Right atrium auricular region (tissue), 2 donors: ENCODE data around the gene TYW1. TPM values are rescaled to one million over a fixed set of nuclear protein-coding genes. Genes with fewer than 3 reads are reported as not detected.

Experiments used
- DNase-seq: peaks from one replicate; pipeline ENCODE4 v3.0.0-alpha.2; 2019; ENCODE audit warnings: low spot score
- H3K27ac ChIP-seq, 2 donors: fragments of 200-600 bp; sonication (generic); 1 replicate in 1 of 2; 2 replicates in 1 of 2; pipeline ENCODE4 v1.5.1; 2016 to 2019
- H3K27me3 ChIP-seq, 2 donors: fragments of 200-600 bp; sonication (generic); one replicate each; pipeline versions ENCODE4 v1.5.1 to v1.6.0; 2017 to 2019
- H3K36me3 ChIP-seq: fragments of 200-600 bp; sonication (generic); one replicate; pipeline ENCODE4 v1.5.1; 2016
- H3K4me1 ChIP-seq, 2 donors: fragments of 200-600 bp; sonication (generic); one replicate each; pipeline versions ENCODE4 v1.5.1 to v1.6.0; 2017 to 2019
- H3K4me3 ChIP-seq, 2 donors: fragments of 200-600 bp; sonication (generic); 1 replicate in 1 of 2; 2 replicates in 1 of 2; pipeline ENCODE4 v1.5.1; 2017 to 2019; ENCODE audit warnings: mild to moderate bottlenecking in 1 of 2, moderate library complexity in 1 of 2
- H3K9me3 ChIP-seq, 2 donors: fragments of 200-600 bp; sonication (generic); one replicate each; pipeline ENCODE4 v1.5.1; 2019
- CTCF ChIP-seq, 2 donors: fragments of 200-600 bp; sonication (generic); IDR thresholded peaks; one replicate each; pipeline ENCODE4 v1.5.1; 2019; ENCODE audit warnings: antibody characterized with exemption in 2 of 2
- total RNA-seq, 2 donors: library from RNA; depleted of rRNA; stranded (reverse); fragments of >200 nt; gene quantifications; one replicate each; pipeline ENCODE4 v1.1.0, GENCODE V29; 2016

TYW1 gene
- total RNA-seq, 2 donors from 2014 or later, result 12.4 to 23.8 TPM

- Histone ChIP-seq H3K27me3 (no peaks in the 10 kb centered on the region), H3K4me3 (no peak overlapping the region), H3K4me1 (peaks cover 0 to 10% of the 10 kb centered on the region in 2 donors), H3K9me3 (no peaks in the 10 kb centered on the region), H3K36me3 (peaks cover 65% of the 10 kb centered on the region), H3K27ac (no peak overlapping the region)
- no peak for DNase-seq
- no peak for TF ChIP-seq CTCF (IDR thresholded peaks at IDR 0.05)
Measured at GRCh38 chr7:66953044-66953427, 43.6 kb upstream of the TYW1 start.

DNA sequence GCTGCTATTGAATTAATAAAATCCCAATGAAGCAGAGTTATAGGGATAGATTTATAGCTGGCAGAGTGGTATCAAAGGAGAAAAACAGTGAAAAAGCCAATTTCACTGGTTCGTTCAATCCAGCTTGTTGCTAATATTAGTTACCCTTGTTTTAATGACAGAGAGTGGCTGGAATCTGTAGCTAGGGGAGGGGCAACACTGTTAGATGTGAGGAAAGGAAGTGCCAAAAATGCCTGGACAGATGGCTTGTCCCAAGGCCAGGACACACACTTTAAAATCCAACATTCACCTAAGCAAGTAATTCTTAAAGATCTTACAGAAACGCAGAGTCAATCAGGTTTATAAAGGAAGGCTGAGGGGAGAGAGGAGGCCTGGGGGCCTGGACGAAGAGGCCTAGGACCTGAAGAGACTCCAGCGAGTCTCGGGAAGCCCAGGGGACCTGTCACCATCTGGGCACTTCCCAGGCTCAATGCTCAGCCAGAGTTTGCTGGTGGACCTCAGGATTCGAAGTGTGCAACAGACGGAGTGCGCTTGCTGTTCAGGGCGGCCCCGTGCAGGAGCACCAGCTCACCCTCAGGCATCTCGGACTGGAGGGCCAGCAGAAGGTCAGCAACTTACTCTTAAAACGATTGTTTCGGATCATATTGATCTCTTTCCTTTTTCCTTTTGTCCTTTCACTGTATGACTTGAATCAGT lies 38.9 kb upstream of the TYW1 start:
- no peak overlapping the region for H3K4me3 ChIP-seq
- peaks cover 0 to 11% of the 10 kb centered on the region in 2 donors for H3K4me1 ChIP-seq
- no peak for TF ChIP-seq CTCF (IDR thresholded peaks at IDR 0.05)
- no peak for DNase-seq
- peak overlapping the region in 1 of 2 donors; percentile 59 for H3K27ac ChIP-seq
- H3K27me3 ChIP-seq, result no peaks in the 10 kb centered on the region
- no peaks in the 10 kb centered on the region for H3K9me3 ChIP-seq
- peaks cover 25% of the 10 kb centered on the region for H3K36me3 ChIP-seq

GRCh38 chr7:66958538-66959350 lies 37.9 kb upstream of the TYW1 start:
- no peak for TF ChIP-seq CTCF (IDR thresholded peaks at IDR 0.05)
- Histone ChIP-seq H3K27ac (no peak overlapping the region), H3K4me1 (peaks cover 0 to 11% of the 10 kb centered on the region in 2 donors), H3K27me3 (no peaks in the 10 kb centered on the region), H3K4me3 (no peak overlapping the region), H3K36me3 (peaks cover 15% of the 10 kb centered on the region), H3K9me3 (no peaks in the 10 kb centered on the region)
- no peak for DNase-seq

GRCh38 chr7:66960192-66960591 lies 36.4 kb upstream of the TYW1 start:
- DNase-seq, result no peak
- no peaks in the 10 kb centered on the region for H3K9me3 ChIP-seq
- peaks cover 0 to 11% of the 10 kb centered on the region in 2 donors for H3K4me1 ChIP-seq
- peaks cover 9% of the 10 kb centered on the region for H3K36me3 ChIP-seq
- H3K27me3 ChIP-seq, result no peaks in the 10 kb centered on the region
- no peak overlapping the region for H3K4me3 ChIP-seq
- no peak for TF ChIP-seq CTCF (IDR thresholded peaks at IDR 0.05)
- no peak overlapping the region for H3K27ac ChIP-seq

GRCh38 chr7:66961096-66961495 lies 35.5 kb upstream of the TYW1 start:
- Histone ChIP-seq H3K4me1 (peaks cover 0 to 11% of the 10 kb centered on the region in 2 donors), H3K9me3 (no peaks in the 10 kb centered on the region), H3K4me3 (no peak overlapping the region), H3K27ac (no peak overlapping the region), H3K36me3 (peaks cover under 1% of the 10 kb centered on the region), H3K27me3 (no peaks in the 10 kb centered on the region)
- no peak for TF ChIP-seq CTCF (IDR thresholded peaks at IDR 0.05)
- no peak for DNase-seq
